HFF-Myc (cell line): Measurements from ENCODE around the gene WDR91.
"Not testable (repeated sequence)": the region's sequence is repeated elsewhere in the genome, so short reads cannot be mapped to it uniquely, and the experiment has no call there.

ENCODE experiments used
- DNase-seq: peaks from one replicate; pipeline ENCODE4 v3.0.0-alpha.2; 2011; ENCODE audit warnings: low read depth; ENCODE audit errors: extremely low read depth
- H3K4me3 ChIP-seq: replicated peaks from 2 replicates; pipeline ENCODE4 v1.5.1; 2011; ENCODE audit warnings: low read depth, mild to moderate bottlenecking, control low read depth, low read length
- TF ChIP-seq, protein P1 (sequence below): IDR thresholded peaks from 2 replicates; pipeline ENCODE4 v1.5.1; 2012; ENCODE audit warnings: mild to moderate bottlenecking, low read depth, low read length, control low read depth; ENCODE audit errors: missing control alignments

The WDR91 gene

DNA sequence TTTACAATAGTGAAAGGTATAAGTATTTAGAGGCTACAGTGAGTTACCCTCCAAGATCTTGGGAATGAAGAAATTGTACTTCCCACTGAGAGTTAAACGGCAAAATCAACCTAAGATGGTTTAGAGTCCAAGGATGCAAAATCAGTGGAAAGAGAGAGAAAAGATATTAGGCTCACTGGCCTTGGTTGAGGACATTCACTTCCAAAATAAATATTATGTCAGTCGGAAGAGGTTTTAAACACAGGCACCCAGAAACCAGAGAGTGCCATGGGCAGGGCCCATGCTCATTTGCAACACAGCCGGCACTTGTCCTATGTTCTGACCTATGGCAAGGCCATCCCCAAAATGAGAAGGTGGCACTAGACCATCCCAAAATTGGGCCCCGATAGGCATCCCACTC is 3.9 kb upstream of the WDR91 start:
- DNase-seq = no peak
- H3K4me3 ChIP-seq = no peak overlapping the region
- TF ChIP-seq, protein P1, sequence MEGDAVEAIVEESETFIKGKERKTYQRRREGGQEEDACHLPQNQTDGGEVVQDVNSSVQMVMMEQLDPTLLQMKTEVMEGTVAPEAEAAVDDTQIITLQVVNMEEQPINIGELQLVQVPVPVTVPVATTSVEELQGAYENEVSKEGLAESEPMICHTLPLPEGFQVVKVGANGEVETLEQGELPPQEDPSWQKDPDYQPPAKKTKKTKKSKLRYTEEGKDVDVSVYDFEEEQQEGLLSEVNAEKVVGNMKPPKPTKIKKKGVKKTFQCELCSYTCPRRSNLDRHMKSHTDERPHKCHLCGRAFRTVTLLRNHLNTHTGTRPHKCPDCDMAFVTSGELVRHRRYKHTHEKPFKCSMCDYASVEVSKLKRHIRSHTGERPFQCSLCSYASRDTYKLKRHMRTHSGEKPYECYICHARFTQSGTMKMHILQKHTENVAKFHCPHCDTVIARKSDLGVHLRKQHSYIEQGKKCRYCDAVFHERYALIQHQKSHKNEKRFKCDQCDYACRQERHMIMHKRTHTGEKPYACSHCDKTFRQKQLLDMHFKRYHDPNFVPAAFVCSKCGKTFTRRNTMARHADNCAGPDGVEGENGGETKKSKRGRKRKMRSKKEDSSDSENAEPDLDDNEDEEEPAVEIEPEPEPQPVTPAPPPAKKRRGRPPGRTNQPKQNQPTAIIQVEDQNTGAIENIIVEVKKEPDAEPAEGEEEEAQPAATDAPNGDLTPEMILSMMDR = no peak

DNA sequence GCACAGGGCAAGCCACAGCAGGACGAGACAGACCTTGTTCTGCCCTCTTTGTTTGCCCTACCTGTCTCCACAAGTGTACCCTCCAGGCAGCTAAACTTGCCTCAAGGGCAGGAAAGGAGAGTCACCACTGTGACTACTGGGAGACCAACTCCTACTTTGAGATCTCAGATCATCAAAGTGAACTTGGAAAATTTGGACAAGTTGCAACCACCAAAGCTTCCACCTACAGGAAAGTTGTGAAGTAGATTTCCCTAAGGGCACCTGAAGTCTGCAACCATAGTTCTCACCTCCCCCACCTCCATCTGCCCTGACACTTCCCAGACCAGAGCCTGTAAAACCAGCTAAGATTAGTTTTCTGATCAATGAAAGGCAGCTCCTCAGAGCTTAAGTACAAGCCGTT is 2.5 kb upstream of the WDR91 start:
- TF ChIP-seq, protein P1 = no peak
- H3K4me3 ChIP-seq = no peak overlapping the region
- no peak for DNase-seq

DNA sequence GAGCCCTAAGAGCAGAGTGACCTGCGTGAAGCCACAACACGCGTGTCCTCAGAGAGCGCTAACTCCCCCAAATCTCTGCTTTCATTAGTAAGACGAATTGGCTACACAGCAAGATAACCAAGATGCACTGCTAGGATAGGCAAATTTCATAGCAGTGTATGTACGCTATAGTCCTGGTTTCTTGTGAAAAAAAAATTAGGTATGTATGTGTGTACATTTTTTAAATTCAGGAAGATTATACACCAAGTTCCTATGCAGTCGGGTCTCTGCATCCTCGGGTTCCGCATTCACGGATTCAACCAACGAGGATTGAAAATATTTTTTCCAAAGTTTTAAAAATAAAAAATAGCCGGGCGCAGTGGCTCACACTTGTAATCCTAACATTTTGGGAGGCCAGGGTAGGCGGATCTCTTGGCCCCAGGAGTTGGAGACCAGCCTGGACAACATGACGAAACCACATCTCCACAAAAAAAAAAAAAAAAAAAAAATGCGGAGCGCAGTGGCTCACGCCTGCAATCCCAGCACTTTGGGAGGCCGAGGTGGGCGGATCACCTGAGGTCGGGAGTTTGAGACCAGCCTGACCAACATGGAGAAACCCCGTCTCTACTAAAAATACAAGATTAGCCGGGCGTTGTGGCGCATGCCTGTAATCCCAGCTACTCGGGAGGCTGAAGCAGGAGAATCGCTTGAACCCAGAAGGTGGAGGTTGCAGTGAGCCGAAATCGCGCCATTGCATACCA is 790 bp upstream of the WDR91 start:
- DNase-seq = not testable (repeated sequence)
- peak overlapping the region; percentile 75 for H3K4me3 ChIP-seq

DNA sequence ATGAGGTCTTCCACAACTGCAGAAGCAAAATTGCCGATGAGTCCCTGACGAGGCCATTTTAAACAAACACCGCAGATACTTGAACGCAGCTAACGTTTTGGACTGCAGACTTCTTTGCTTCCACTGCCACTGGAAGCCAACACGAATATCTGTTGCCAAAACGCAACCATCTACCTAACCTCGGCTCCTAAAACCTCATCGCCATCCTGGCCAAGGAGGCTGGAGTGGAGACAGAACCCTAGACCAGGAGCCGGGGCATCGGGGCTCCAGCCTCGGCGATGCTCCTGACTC is 493 bp downstream of the WDR91 start:
- TF ChIP-seq, protein P1 = no peak
- DNase-seq = no peak
- peak overlapping the region; percentile 75 for H3K4me3 ChIP-seq

DNA sequence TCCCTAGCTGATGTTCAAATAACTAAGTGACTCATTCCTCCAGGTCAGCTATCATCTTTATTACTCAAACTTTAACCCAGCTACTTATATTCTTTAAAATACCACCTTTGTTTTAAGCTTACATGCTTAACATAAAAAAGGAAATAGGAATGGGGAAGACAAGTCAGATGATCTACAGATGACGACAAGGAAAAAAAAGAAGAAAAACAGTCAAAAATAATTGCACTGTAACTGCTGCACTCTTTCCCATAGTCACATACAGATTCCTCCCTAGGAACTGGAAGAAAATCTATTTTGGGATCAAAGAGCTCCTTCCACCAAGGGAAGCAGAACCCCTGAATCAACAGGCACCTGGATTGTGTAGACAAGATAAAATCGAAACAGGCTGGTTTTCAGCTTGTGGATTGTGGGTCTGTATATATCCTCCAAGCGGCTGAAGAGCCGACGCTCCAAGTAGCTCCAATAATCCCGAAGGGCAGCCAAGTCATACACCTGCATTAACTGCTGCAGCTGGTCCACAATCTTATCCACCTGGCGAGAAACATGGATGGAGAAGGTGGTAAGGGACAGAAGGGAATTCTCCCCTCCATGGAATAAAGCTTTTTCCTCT is 2.0 kb downstream of the WDR91 start:
- no peak for DNase-seq
- no peak overlapping the region for H3K4me3 ChIP-seq
- TF ChIP-seq, protein P1 = no peak

DNA sequence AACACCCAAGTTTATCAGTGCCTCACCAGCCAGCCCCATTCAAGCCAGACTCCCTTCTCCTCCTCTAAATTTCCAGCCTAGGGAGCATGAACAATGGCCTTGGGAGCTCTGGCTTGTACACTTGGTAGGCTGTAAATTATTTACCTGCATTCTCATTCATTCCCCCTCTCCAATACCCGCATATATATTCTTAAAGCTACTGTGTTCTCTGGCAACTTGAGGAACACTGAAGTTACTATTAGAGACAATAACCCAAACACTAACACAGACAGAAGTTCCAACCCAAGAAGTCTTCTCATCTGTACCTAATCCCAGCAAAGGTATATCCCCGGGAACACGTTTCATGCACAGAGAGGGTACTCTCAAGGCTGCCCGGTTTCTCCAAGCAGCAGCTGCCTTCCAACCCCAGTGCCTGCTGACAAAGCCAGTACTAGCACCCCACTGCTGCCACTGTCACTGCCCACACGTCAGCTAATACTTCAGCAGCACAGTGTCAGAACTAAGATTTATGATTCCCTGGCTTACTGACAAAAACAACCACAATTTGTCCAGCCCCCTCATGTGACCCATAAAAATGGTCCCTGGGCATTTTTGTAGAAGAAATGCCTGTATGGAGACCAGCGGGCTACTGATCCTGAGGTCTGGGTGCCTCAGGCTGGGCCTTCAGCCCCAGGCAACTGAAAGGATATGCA is 3.1 kb downstream of the WDR91 start:
- no peak for DNase-seq
- TF ChIP-seq, protein P1 = no peak
- H3K4me3 ChIP-seq = no peak overlapping the region

DNA sequence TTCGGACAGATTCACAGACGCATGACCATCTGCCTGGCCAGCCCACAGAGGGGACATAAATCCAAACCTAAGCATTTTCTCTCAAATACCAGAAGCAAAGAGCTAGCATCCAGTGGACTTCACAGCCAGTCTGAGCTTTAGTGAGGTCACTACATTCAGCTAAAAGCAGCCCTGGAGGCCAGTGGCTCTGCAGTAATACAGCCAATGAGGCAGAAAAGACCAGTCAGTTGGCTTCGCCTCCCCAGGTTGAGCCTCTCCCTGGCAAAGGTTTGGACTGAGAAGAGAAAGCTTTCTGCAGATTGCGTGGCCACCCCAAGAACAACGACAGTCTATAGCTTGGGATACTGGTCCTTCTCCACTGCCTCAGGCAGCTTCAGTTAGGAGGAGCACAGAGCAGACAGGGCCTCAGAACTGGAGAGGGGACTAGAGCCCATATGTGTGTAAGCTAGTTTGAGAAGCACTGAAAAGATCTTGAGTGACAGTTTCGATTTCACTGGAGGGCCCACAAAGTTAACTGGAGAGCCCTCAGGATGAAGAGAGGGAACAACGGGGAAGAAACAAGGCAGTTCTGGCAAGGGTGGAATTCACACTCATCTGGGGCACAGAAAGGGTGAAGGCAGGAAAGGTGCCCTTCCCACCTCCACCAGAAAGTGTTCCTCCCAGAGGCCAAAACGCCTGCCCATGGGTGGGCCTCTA is 3.8 kb downstream of the WDR91 start:
- no peak overlapping the region for H3K4me3 ChIP-seq
- TF ChIP-seq, protein P1 = no peak
- no peak for DNase-seq
